ENCODE data around the gene MAGI2. TPM values are rescaled to one million over a fixed set of nuclear protein-coding genes. Genes with fewer than 3 reads are reported as not detected.

Gene MAGI2
- total and polyA plus RNA-seq, 9 donors: 7.1 to 20.4 (median 18.7) TPM

DNA sequence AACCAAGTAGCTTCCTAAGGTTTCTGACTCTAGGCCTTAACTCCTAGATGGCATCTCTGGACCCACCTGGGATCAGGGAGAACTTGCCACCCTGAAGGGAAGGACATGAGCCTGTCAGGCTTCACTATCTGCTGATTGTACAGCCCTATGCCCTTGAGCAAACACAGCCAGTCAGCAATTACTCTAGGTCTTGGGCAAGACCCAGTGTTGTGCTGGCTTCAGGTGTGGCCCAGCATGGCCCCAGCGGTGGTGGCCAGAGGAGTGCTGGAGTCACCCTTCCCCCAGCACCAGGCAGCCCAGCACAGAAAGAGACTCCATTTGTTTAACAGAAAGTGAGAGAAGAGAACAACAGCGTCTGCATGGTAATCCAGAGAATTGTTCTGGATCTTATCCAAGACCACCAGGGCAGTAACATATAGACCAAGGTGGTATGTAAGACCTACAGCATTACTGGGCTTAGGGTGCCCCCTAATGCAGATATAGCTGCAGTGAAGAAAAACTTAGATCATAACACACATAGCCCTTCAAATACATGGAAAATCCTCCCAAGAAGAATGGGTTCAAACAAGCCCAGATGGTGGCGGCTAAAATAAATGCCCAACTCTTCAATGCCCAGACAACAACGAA is 207.7 kb downstream of the MAGI2 start:
- Histone ChIP-seq H3K9me3 (no peaks in the 10 kb centered on the region), H3K4me3 (no peak overlapping the region), H3K27me3 (no peaks in the 10 kb centered on the region), H3K4me1 (ENCODE audit: insufficient read depth) (peaks cover 2% of the 10 kb centered on the region), H3K27ac (no peak overlapping the region), H3K36me3 (no peaks in the 10 kb centered on the region)
- TF ChIP-seq, protein P1, sequence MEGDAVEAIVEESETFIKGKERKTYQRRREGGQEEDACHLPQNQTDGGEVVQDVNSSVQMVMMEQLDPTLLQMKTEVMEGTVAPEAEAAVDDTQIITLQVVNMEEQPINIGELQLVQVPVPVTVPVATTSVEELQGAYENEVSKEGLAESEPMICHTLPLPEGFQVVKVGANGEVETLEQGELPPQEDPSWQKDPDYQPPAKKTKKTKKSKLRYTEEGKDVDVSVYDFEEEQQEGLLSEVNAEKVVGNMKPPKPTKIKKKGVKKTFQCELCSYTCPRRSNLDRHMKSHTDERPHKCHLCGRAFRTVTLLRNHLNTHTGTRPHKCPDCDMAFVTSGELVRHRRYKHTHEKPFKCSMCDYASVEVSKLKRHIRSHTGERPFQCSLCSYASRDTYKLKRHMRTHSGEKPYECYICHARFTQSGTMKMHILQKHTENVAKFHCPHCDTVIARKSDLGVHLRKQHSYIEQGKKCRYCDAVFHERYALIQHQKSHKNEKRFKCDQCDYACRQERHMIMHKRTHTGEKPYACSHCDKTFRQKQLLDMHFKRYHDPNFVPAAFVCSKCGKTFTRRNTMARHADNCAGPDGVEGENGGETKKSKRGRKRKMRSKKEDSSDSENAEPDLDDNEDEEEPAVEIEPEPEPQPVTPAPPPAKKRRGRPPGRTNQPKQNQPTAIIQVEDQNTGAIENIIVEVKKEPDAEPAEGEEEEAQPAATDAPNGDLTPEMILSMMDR (IDR thresholded peaks at IDR 0.05): no peak
- WGBS, 3 donors: 92 to 94% (median 92%) methylated on average over 4 of the region's 4 CpGs
- DNase-seq: no peak
- intact Hi-C loops (cut with DNase I): no loop called here

DNA sequence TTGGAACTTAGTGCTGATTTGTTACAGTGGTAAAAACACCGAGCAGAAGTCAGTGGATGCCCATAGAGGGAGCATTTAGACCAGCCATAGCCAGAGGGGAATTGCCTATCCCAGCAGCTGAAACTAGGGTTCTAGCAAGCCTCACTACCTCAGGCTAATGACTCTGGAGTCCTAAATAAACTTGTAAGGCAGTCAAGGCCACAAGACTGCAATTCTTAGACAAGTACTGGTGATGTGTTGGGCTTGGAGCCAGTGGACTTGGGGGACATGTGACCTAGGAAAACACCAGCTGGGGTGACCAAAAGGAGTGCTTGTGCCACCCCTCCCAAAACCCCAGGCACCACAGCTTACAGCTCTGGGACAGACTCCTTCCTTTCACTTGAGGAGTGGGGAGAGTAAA is 209.0 kb downstream of the MAGI2 start:
- WGBS, 3 donors: 83 to 92% (median 92%) methylated on average over 1 of the region's 1 CpG
- TF ChIP-seq POLR2A (IDR thresholded peaks at IDR 0.05): no peak
- TF ChIP-seq, protein P1 (IDR thresholded peaks at IDR 0.05): no peak
- no peak for TF ChIP-seq EP300 (IDR thresholded peaks at IDR 0.05)
- DNase-seq: no peak
- Histone ChIP-seq H3K27me3 (no peaks in the 10 kb centered on the region), H3K27ac (no peak overlapping the region), H3K9me3 (no peaks in the 10 kb centered on the region), H3K4me1 (ENCODE audit: insufficient read depth) (peaks cover 2% of the 10 kb centered on the region), H3K36me3 (no peaks in the 10 kb centered on the region), H3K4me3 (no peak overlapping the region)
- intact Hi-C loops (cut with DNase I): no loop called here

DNA sequence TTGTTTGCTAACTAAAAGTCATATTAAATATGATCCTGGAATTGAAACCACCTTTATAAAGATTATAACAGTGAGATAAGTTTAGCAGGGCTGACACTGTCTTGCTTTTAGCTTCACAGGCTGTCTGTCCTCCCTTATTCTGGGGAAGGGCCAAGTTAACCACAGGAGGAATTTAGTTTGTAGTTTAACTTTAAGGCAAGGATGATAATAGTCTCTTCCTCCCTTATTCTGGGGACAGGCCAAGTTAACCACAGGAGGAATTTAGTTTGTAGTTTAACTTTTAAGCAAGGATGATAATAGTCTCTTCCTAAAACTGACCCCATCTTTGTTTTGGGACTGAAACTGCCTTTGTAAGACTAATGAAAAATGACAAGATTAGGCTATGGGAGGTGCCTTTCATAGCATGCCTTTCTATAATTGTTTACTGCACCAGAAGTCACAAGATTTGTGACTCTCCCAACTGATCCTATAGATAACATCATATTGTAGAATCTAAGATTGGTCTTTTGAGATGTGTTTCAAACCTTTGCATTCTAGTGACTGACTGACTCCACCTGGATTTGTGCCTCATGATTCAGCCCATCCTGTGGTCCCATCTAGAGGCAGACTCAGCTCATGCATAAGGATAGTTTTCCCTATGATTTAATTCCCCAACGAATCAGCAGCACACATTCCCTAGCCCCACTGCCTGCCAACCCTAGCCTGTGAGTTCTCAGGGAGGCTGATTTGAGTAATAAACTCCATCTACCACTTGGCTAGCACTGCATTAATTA is 212.0 kb downstream of the MAGI2 start:
- Histone ChIP-seq H3K27ac (no peak overlapping the region), H3K4me1 (ENCODE audit: insufficient read depth) (peaks cover 2% of the 10 kb centered on the region), H3K9me3 (no peaks in the 10 kb centered on the region), H3K36me3 (no peaks in the 10 kb centered on the region), H3K4me3 (no peak overlapping the region), H3K27me3 (no peaks in the 10 kb centered on the region)
- no peak for TF ChIP-seq EP300 (IDR thresholded peaks at IDR 0.05)
- TF ChIP-seq, protein P1 (IDR thresholded peaks at IDR 0.05): no peak
- TF ChIP-seq POLR2A (IDR thresholded peaks at IDR 0.05): no peak
- intact Hi-C loops (cut with DNase I): no loop called here
- WGBS, 3 donors: 42 to 52% (median 45%) methylated on average over 1 of the region's 1 CpG
- no peak for DNase-seq

DNA sequence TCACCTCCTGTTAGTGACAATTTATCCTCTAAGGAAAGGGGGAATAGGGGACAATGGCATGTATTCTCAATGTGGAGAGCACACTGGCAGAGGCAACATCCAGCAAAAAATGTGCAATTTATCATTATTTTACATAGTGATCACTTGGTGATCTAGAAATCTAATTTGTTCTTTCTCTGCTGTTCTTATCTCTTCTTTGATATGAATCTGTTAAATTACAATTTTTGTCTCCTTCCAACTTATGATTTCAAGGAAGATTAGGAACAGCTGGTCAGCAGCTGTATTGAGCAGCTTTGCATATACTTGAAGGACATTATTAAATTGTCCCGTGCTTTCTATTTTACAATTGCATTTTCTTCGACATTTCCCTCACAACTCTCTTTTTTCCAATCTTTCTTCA is 213.1 kb downstream of the MAGI2 start:
- DNase-seq: no peak
- Histone ChIP-seq H3K9me3 (no peaks in the 10 kb centered on the region), H3K27me3 (no peaks in the 10 kb centered on the region), H3K27ac (no peak overlapping the region), H3K36me3 (no peaks in the 10 kb centered on the region), H3K4me1 (ENCODE audit: insufficient read depth) (peaks cover 2% of the 10 kb centered on the region), H3K4me3 (no peak overlapping the region)
- intact Hi-C loops (cut with DNase I): no loop called here
- WGBS, 3 donors: 37 to 49% (median 46%) methylated on average over 2 of the region's 2 CpGs
- TF ChIP-seq POLR2A (IDR thresholded peaks at IDR 0.05) (no peak), EP300 (IDR thresholded peaks at IDR 0.05) (no peak)
- TF ChIP-seq, protein P1 (IDR thresholded peaks at IDR 0.05): no peak

Data from ovary (tissue), 9 donors.